Prostate gland (tissue), 2 donors: ENCODE measurements around the gene UQCRC1. TPM values are rescaled to one million over a fixed set of nuclear protein-coding genes. Genes with fewer than 3 reads are reported as not detected.

Source experiments
- DNase-seq: peaks from one replicate; pipeline ENCODE4 v3.0.0-alpha.2; 2019; ENCODE audit warnings: low spot score
- H3K27ac ChIP-seq, 2 donors: fragments of 200-600 bp; sonication (generic); 2 replicates each; pipeline ENCODE4 v1.5.1; 2017 to 2019
- H3K27me3 ChIP-seq: fragments of 200-600 bp; sonication (generic); replicated peaks from 2 replicates; pipeline ENCODE4 v1.5.1; 2019; ENCODE audit not compliant: insufficient read depth
- H3K36me3 ChIP-seq, 2 donors: fragments of 200-600 bp; sonication (generic); 1 replicate in 1 of 2; 2 replicates in 1 of 2; pipeline versions ENCODE4 v1.5.1 to v1.8.1; 2017 to 2019
- H3K4me1 ChIP-seq: fragments of 200-600 bp; sonication (generic); replicated peaks from 2 replicates; pipeline ENCODE4 v1.5.1; 2019
- H3K4me3 ChIP-seq, 2 donors: fragments of 200-600 bp; sonication (generic); 2 replicates each; pipeline ENCODE4 v1.5.1; 2017 to 2019
- H3K9me3 ChIP-seq: fragments of 200-600 bp; sonication (generic); 2 replicates; pipeline ENCODE4 v1.5.1; 2017
- CTCF ChIP-seq, 4 experiments: fragments of 200-600 bp in 2 of 4; fragments of 450-650 bp in 2 of 4; sonication (generic) in 2 of 4; IDR thresholded peaks; 1 replicate in 3 of 4; 2 replicates in 1 of 4; pipeline ENCODE4 v1.5.1; 2016 to 2019; ENCODE audit warnings: antibody characterized with exemption in 4 of 4, mild to moderate bottlenecking in 2 of 4, moderate library complexity in 2 of 4
- POLR2A ChIP-seq: fragments of 450-650 bp; IDR thresholded peaks from one replicate; pipeline ENCODE4 v1.6.1; 2016; ENCODE audit warnings: antibody characterized with exemption, mild to moderate bottlenecking
- POLR2AphosphoS5 ChIP-seq: sonication (generic); formaldehyde crosslinking; IDR thresholded peaks from one replicate; pipeline ENCODE4 v1.6.1; 2017; ENCODE audit warnings: antibody characterized with exemption
- WGBS: methylation state at CpG from one replicate; pipeline ENCODE4 v1.1.5; 2018; 5-methylcytosine and 5-hydroxymethylcytosine counted together
- intact Hi-C: fragments of 100-400 bp; cut with DNase I; formaldehyde crosslinking; loops from one replicate; pipeline ENCODE4 v1.14.2; 2022
- total RNA-seq, 2 donors: library from RNA; depleted of rRNA; stranded (reverse); fragments of >200 nt; gene quantifications; one replicate each; pipeline ENCODE4 v1.1.0, GENCODE V29; 2016

The UQCRC1 gene
- total RNA-seq, 2 donors from 2014 or later, result 239 to 251 TPM

GRCh38 chr3:48581621-48582481 is 27.6 kb downstream of the UQCRC1 start:
- intact Hi-C loops, result no loop called here
- Histone ChIP-seq H3K27me3 (no peaks in the 10 kb centered on the region), H3K4me3 (no peak overlapping the region), H3K4me1 (no peaks in the 10 kb centered on the region), H3K27ac (no peak overlapping the region), H3K36me3 (no peaks in the 10 kb centered on the region), H3K9me3 (no peaks in the 10 kb centered on the region)
- DNase-seq, result no peak
- 94% methylated on average over 13 of the region's 14 CpGs for WGBS
- TF ChIP-seq POLR2AphosphoS5 (no peak), POLR2A (no peak), CTCF (IDR thresholded peaks at IDR 0.05) (no peak)

GRCh38 chr3:48576647-48577046 is 32.8 kb downstream of the UQCRC1 start:
- Histone ChIP-seq H3K4me1 (no peaks in the 10 kb centered on the region), H3K9me3 (no peaks in the 10 kb centered on the region), H3K4me3 (no peak overlapping the region), H3K27me3 (no peaks in the 10 kb centered on the region), H3K36me3 (no peaks in the 10 kb centered on the region), H3K27ac (no peak overlapping the region)
- intact Hi-C loops, result no loop called here
- TF ChIP-seq POLR2A (no peak), POLR2AphosphoS5 (no peak), CTCF (IDR thresholded peaks at IDR 0.05) (no peak)
- no peak for DNase-seq
- 96% methylated on average over 4 of the region's 4 CpGs for WGBS

- WGBS, result 88% methylated on average over 15 of the region's 17 CpGs
- H3K36me3 ChIP-seq, result no peaks in the 10 kb centered on the region
These were observed 34.1 kb downstream of the UQCRC1 start for GRCh38 chr3:48575366-48575765.

GRCh38 chr3:48573973-48574585 is 35.4 kb downstream of the UQCRC1 start:
- TF ChIP-seq POLR2AphosphoS5 (no peak), CTCF (IDR thresholded peaks at IDR 0.05) (no peak), POLR2A (no peak)
- Histone ChIP-seq H3K27ac (no peak overlapping the region), H3K4me1 (no peaks in the 10 kb centered on the region), H3K9me3 (no peaks in the 10 kb centered on the region), H3K36me3 (no peaks in the 10 kb centered on the region), H3K27me3 (no peaks in the 10 kb centered on the region), H3K4me3 (no peak overlapping the region)
- intact Hi-C loops, result no loop called here
- no peak for DNase-seq
- 95% methylated on average over 10 of the region's 10 CpGs for WGBS

More at GRCh38 chr3:48575366-48575765, 34.1 kb downstream of the UQCRC1 start:
- no peaks in the 10 kb centered on the region for H3K27me3 ChIP-seq
- DNase-seq, result no peak
- no peaks in the 10 kb centered on the region for H3K4me1 ChIP-seq
- H3K4me3 ChIP-seq, result no peak overlapping the region
- H3K27ac ChIP-seq, result no peak overlapping the region
- no peak for TF ChIP-seq POLR2AphosphoS5
- no peak for TF ChIP-seq POLR2A
- no peak for TF ChIP-seq CTCF (IDR thresholded peaks at IDR 0.05)
- H3K9me3 ChIP-seq, result no peaks in the 10 kb centered on the region
- intact Hi-C loops, result no loop called here

- no peak for DNase-seq
- H3K36me3 ChIP-seq, result no peaks in the 10 kb centered on the region
- no peak for TF ChIP-seq CTCF (IDR thresholded peaks at IDR 0.05)
- TF ChIP-seq POLR2A, result no peak
- TF ChIP-seq POLR2AphosphoS5, result no peak
- no peaks in the 10 kb centered on the region for H3K27me3 ChIP-seq
- intact Hi-C loops, result no loop called here
- WGBS, result 82% methylated on average over 7 of the region's 7 CpGs
- no peak overlapping the region for H3K4me3 ChIP-seq
- no peak overlapping the region for H3K27ac ChIP-seq
- no peaks in the 10 kb centered on the region for H3K9me3 ChIP-seq
- H3K4me1 ChIP-seq, result no peaks in the 10 kb centered on the region
These were observed 36.9 kb downstream of the UQCRC1 start for GRCh38 chr3:48572517-48572916.
